Renal cortex interstitium (tissue), 3 donors: ENCODE data around the gene COX7A2. TPM values are rescaled to one million over a fixed set of nuclear protein-coding genes. Genes with fewer than 3 reads are reported as not detected.

ENCODE experiments used
- polyA plus RNA-seq, 3 donors: library from polyadenylated mRNA; unstranded; fragments of 120-200 nt; gene quantifications; one replicate each; pipeline ENCODE4 v1.2.1, GENCODE V29; 2013; ENCODE audit not compliant: insufficient read length in 3 of 3

Gene COX7A2
- polyA plus RNA-seq, 3 donors: 259 to 291 (median 281) TPM

Other genes with a start within 250 kb of the COX7A2 start
- 100 to 1,000 TPM in 2 of 3 donors, 10 to 100 TPM in 1; 58.9 to 107 (median 106) TPM for gene COL12A1, start 37.7 kb downstream of the COX7A2 start, polyA plus RNA-seq
- gene TMEM30A, start 41.0 kb upstream of the COX7A2 start, polyA plus RNA-seq: 100 to 1,000 TPM; 108 to 146 (median 126) TPM
- gene FILIP1, start 250.0 kb upstream of the COX7A2 start, polyA plus RNA-seq: 1 to 10 TPM; 2.3 to 3.5 (median 3.1) TPM